SK-N-SH (cell line): ENCODE data around the gene KANK4.

ENCODE experiments used
- CTCF ChIP-seq: fragments of 200-600 bp; sonication (generic); IDR thresholded peaks from 2 replicates; pipeline ENCODE4 v1.6.1; 2017; ENCODE audit warnings: antibody characterized with exemption, mild to moderate bottlenecking, moderate library complexity
- EP300 ChIP-seq, 2 experiments: IDR thresholded peaks; 2 replicates each; pipeline versions ENCODE4 v1.4.0 to v1.6.1; 2012; ENCODE audit warnings: borderline replicate concordance in 1 of 2, low read depth in 1 of 2, low read length in 1 of 2
- GABPA ChIP-seq: IDR thresholded peaks from 2 replicates; pipeline ENCODE4 v1.4.0; 2012; ENCODE audit warnings: low read depth, mild to moderate bottlenecking
- POLR2AphosphoS5 ChIP-seq: IDR thresholded peaks from 2 replicates; pipeline ENCODE4 v1.6.1; 2012; ENCODE audit warnings: low read depth, low read length
- RAD21 ChIP-seq: IDR thresholded peaks from 2 replicates; pipeline ENCODE4 v1.6.1; 2012; ENCODE audit warnings: mild to moderate bottlenecking, low read length
- SIN3A ChIP-seq: IDR thresholded peaks from 2 replicates; pipeline ENCODE4 v1.6.1; 2012; ENCODE audit warnings: low read depth, mild to moderate bottlenecking, low read length, moderate library complexity, borderline replicate concordance
- TAF1 ChIP-seq: IDR thresholded peaks from 2 replicates; pipeline ENCODE4 v1.6.1; 2012; ENCODE audit warnings: low read depth, mild to moderate bottlenecking, low read length, moderate library complexity, borderline replicate concordance
- YY1 ChIP-seq: IDR thresholded peaks from 2 replicates; pipeline ENCODE4 v1.4.0; 2012; ENCODE audit warnings: low read depth, mild to moderate bottlenecking

- no peak for TF ChIP-seq EP300 (IDR thresholded peaks at IDR 0.05; ENCODE audit: borderline replicate concordance in 1 of 2, low read depth in 1 of 2, low read length in 1 of 2)
- TF ChIP-seq CTCF = no peak
- TF ChIP-seq TAF1 = no peak
- no peak for TF ChIP-seq SIN3A
- no peak for TF ChIP-seq YY1
- TF ChIP-seq GABPA = no peak
- no peak for TF ChIP-seq RAD21
- no peak for TF ChIP-seq POLR2AphosphoS5
Observed at GRCh38 chr1:62314454-62315350, 4.5 kb downstream of the KANK4 start.
